GM12872 (cell line): ENCODE data around the gene PIGBOS1.

Source experiments
- TF ChIP-seq, protein P1 (sequence below): IDR thresholded peaks from 3 replicates; pipeline ENCODE4 v1.5.1; 2011; ENCODE audit warnings: low read depth, mild to moderate bottlenecking, low read length, moderate library complexity; ENCODE audit not compliant: insufficient read depth

Gene PIGBOS1

DNA sequence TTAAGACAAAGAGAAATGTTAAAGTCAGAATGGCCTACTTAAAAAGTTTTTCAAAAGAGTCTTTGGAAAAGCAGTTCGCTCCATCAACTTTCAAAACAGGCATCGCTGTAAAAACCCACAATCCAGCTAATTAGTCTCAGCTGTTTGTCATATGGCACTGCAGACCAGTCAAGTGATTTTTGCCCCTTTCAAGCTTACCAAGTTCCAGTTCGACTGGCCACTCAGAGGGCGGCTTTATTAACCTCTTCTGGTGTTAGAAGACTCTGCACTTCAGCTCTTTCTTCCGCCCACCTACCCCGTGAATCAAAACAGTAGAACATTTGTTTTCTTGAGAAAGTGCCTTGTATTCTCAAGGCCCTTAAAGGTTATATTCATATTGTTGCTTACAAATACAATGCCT is 48.6 kb downstream of the PIGBOS1 start:
- TF ChIP-seq, protein P1, sequence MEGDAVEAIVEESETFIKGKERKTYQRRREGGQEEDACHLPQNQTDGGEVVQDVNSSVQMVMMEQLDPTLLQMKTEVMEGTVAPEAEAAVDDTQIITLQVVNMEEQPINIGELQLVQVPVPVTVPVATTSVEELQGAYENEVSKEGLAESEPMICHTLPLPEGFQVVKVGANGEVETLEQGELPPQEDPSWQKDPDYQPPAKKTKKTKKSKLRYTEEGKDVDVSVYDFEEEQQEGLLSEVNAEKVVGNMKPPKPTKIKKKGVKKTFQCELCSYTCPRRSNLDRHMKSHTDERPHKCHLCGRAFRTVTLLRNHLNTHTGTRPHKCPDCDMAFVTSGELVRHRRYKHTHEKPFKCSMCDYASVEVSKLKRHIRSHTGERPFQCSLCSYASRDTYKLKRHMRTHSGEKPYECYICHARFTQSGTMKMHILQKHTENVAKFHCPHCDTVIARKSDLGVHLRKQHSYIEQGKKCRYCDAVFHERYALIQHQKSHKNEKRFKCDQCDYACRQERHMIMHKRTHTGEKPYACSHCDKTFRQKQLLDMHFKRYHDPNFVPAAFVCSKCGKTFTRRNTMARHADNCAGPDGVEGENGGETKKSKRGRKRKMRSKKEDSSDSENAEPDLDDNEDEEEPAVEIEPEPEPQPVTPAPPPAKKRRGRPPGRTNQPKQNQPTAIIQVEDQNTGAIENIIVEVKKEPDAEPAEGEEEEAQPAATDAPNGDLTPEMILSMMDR: no peak

DNA sequence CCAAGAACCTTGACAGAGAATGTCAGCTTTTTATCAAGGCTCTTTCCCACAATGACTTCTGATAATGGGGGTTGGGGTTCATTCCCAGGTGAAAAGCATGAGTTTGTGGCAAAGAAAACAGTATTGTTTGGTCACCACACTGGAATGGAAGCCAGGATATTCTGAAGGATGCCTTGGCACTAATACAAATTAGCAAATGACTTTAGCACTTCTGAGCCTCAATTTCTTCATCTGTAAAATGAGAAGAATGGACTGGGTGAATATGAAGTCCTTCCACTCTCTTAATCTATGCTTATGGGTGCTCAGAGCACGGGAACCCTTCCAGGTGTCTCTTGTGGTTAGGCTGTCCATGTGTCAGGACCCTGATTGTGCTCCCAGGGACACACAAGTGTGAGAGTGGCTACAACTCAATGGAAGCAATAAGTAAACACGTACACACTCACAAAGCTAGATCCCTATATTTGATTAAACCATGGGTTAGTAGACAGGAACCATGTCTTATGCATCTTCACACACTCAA is 50.7 kb downstream of the PIGBOS1 start:
- TF ChIP-seq, protein P1: no peak

DNA sequence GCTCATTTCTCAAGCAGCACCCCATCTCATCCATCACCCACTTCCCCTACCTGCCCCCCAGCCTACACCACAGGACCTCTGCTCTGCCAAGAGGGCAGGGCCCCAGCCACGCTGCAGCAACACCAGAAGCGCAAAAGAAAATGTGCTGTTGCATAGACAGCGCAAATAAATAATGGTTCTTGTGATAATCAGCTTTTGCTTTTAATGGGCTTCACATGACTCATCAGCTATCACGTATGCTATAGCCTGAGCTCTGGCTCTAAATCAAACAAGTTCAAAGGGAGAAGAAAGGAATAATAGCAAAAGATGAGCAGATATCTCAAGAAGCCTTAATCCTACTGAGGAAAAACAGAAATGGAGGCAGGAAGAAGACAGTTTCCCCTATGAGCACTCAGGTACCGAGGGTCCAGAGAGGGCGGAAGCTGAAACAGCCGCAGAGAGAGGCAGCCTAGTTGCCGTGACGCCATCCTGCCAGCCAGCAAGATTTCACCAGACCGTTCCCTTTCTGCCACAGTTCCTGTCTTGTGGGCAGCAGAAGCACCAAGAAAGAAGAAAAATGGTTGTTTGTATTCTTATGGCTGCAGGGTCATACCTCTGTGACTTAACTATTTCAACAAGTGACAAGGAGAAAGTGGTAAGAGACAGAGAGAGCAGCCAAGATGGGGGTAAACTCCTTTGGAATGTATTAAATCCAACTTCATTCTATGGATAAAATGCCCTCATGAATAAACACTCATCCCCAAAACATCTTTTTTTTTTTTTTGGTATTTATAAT is 51.3 kb downstream of the PIGBOS1 start:
- TF ChIP-seq, protein P1: no peak
